Measurements from ENCODE around the gene SNX8.

SNX8 gene

GRCh38 chr7:2219136-2219535 is 95.1 kb downstream of the SNX8 start:
- no peak for DNase-seq

DNA sequence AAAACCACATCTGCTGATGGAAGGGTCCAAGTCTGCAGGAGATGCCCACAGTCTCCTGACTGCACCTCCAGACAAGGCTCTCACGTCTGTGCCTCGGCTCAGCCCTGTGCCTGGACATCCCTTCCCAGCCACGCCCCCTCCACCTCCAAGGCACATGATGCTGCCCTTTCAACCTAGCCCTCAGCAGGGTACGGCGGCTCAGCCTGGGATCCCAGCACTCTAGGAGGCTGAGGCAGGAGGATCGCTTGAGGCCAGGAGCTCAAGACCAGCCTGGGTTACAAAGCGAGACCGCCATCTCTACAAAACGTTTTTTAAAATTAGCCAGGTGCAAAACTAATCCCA is 95.8 kb downstream of the SNX8 start:
- no peak for DNase-seq

DNA sequence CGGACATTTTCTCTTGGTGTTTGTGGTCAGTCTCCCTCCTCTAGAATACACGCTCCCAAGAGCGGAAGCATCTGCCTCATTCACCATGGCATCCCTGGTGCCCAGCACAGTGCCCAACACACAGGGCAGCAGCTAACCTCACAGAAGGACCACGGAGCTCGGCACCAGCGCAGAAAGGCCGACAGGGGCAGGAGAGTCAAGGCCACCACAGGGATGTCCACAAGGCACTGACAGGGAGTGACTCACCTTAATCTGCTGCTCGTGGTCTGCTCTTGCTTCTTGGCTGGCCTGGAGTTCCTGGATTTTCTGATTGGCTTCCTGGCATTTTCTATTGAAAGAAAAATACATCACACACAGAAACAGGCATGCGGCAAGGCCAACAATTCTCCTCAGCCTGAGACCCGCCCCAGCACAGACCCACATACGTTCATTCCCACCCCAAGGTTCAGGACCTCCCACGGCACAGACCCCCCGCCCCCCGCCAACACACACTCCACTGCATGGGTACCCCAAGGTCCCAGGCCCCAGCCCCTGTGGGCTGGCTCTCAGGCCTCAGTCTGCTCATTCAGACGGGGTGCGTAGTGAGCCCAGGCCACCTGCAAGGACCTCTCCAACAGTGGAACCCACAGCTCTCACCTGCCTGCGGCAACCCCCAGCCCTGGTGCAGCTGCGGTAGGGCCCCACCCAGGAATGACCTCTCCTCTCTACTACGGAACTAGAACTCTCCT is 96.4 kb downstream of the SNX8 start:
- no peak for DNase-seq

DNA sequence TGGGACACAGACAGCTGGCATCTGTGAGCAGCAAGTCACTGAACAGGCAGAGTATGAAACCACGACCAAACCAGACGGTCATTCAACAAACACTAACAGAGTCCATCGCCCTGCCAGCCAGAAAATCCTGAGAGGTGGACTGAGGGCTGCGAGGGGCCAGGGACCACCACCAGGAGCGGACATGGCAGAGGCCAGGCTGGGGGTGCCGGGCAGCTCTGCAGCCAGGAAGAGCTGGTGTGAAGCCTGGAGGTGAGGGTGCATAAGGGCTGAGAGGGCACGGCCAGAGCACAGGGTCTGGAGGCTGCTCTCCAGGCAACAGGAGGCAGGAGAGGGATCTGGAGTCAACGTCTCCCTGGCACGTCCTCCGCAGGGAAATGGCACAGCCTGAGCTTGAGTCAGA is 97.0 kb downstream of the SNX8 start:
- no peak for DNase-seq

GRCh38 chr7:2215851-2216250 is 98.4 kb downstream of the SNX8 start:
- no peak for DNase-seq

- DNase-seq = no peak
Observed at GRCh38 chr7:2214636-2215035, 99.6 kb downstream of the SNX8 start.

DNA sequence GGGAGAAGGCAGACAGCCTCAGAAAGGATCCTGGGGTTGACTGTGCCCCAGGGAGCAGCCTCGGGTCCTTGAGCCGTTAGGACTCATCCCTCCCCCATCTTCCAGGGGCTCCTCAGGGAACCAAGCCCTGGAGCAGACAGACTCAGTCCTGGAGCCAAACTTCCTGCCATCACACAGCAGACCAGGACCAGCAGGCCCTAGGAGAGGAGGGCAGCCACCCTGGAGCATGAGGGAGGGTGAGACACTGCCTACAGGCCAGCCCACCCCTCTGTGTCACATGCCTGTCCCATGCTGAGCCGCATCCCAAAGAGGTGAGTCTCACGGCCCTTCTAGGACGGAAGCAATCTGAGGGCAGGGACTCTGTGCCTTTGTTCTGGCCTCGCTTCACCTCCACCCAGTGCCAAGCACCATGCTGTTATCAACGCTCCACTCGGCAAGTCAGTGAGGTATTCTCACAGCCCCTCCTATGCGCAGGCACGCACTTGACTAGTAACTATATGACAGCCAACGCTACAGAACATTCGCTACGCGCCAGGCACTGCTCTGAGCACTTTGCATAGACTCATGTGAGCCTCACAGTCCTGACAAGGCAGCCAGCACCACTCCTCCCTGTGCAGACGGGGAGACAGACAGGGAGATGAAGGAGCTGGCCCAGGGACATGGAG is 100.6 kb downstream of the SNX8 start:
- no peak for DNase-seq

GRCh38 chr7:2212906-2213305 is 101.3 kb downstream of the SNX8 start:
- no peak for DNase-seq

DNA sequence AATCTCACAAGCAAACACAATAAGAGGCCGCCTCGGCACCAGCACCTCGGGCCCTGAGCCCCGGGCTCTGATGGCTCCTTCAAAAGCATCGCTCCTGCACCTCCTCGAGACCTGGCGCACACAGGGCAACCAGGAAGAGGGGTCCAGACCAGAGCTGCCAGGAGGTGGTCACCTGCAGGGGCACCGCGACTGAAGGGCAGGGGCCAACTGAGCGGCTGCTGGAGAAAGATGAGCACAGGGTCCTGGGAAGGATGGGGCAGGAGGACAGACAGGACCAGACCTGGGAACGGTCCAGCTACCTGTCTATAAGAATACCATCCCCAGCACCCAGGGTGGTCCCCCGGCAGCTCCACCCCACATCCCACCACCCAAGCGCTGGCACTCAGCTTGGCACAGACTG is 102.3 kb downstream of the SNX8 start:
- no peak for DNase-seq

DNA sequence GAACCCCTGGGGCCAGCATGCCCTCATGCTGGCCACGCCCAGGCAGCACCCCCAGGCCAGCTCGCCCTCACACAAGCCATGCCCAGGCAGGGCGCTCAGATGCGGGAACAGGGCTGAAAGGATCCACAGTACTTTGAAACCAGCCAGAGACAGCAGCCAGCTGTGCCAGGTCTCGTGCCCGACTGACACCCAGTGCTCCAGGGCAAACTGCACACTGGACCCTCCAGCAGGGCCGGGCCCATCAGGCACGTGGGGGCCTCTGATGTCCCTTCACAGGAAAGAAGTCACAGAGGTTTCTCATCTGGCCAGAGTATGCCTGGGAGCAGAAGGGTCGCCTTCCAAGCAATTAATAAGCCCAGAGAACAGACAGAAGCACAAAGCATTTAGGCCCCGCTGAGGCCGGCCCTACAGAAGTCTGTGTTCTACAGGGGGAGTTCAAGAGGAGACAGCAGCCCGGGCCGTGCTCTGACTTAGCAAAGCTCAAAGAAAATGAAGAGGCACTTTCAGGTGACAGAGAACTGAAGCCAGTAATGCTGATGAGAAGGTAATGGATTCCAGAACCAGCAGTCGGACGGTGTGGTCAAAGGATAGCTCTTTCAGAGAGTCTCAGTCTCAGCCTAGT is 102.9 kb downstream of the SNX8 start:
- DNase-seq = no peak

GRCh38 chr7:2210551-2211258 is 103.5 kb downstream of the SNX8 start:
- DNase-seq = no peak

DNA sequence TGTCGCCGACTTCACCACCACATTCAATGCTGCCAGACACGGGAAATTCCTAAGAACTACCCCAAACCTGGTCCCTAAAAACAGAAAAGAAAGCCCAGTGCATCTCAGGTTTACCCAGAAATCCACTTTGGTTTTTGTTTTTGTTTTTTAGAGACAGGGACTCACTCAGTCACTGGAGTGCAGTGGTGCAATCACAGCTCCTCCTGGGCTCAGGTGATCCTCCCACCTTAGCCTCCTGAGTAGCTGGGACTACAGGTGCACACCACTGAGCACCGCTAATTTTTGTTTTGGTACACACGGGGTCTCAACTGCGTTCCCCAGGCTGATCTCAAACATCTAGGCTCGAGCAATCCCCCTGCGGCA is 104.3 kb downstream of the SNX8 start:
- DNase-seq = no peak

- DNase-seq = peak; percentile 73
Observed at GRCh38 chr7:2209146-2209960, 104.9 kb downstream of the SNX8 start.

- DNase-seq = no peak
Observed at GRCh38 chr7:2208712-2209111, 105.5 kb downstream of the SNX8 start.

DNA sequence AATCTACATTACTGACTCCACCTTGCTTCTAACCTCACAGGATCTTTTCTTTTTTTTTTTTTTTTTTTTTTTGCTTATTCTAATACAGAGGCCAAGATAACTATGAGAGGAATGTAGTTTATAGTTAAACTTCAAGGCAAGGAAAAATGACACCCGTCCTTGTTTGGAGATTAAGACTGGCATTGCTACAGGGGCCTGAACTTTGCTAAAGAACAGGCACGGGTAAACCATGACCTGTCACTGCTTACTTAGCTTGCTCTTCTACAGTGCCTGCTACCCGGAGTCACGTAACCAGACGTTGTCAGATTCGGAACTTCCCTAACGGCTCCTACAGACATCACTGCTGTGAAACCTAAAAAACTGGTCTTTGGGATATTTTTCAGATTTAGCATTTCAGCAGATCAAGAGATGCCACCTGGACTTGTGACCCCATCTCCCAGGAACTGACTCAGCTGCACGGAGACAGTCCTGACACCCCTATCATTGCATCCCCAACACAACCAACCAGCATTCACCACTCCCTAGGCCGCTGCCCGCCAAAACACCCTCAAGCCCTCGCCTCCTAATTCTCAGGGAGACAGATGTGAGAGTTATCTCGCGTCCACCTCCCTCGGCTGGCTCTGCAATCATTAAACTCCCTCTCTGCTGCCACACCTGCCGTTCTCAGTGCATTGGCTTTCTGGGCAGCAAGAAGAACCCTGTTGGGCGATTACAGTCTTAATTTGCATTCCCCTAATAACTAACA is 109.0 kb downstream of the SNX8 start:
- no peak for DNase-seq

GRCh38 chr7:2204446-2204845 is 109.8 kb downstream of the SNX8 start:
- no peak for DNase-seq

DNA sequence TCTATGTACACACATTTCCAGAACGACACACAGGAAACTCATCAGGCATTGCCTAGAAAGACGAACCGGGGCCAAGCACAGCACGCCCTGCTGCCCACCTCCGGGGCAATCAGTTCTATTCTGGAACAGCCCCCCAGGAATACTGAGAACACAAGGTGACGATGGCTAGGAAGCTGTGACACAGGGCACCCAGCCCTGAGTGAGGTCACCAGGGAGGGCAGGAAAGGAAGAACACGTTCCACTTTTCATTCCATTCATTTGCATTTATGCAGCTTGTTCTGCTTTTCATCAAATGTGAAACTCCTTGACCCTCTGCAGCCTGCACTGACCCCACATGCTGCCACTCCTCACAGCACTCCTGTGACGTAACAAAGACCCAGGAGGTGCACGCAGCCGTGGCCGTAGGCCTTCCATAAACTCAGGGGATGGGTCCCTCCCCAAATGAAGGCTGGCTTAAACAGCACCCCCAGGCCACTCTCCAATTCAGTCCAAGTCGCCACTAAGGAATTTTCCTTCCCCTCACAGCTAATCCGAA is 110.4 kb downstream of the SNX8 start:
- DNase-seq = no peak

DNA sequence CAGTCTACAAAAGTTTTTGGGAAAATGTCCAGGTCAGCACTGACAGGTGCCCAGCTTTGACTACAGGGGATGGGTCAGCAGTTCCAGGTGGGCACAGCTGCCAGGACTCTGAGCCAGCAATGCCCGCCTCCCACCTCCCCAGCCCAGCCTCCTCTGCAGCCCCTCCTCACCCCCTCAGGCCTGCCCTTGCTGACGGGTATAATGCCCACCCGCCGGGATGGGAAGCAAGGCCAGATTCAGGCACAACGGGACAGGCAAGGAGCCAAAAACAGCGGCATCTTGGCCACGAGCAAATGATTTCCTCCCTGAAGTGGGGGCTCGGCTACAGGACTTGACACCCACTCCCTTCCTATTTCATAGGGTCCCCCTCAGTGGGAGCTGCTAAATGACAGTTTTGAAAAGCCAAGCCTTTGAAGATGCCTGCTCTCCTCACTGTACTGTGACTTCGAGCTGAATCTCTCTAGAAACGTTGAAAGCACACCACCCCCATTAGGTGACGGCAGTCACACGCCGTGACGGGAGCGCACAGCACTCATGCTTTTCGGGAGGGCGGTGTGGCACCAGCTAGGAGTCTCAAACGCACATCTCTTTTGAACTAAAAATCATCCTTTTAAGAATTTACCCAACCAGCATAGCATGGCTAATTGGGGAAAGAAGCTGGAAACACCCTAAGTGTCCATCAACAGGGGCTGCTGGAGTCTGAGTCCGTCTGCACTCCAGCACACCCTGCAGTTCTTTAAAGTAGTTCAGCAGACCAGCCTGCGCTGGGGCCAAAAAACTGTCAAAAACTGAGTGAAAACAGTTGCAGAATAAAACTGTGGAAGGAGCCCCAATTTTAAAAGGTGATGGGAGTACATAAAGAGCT is 111.1 kb downstream of the SNX8 start:
- no peak for DNase-seq

GRCh38 chr7:2202361-2202761 is 111.9 kb downstream of the SNX8 start:
- no peak for DNase-seq

Data from NCI-H2107 (cell line).